Measurements from ENCODE around the gene ECPAS.
A peak's percentile ranks its signal among the peaks of the same experiment; 100 is the strongest.
"Not testable (repeated sequence)": the region's sequence is repeated elsewhere in the genome, so short reads cannot be mapped to it uniquely, and the experiment has no call there.

The ECPAS gene, protein sequence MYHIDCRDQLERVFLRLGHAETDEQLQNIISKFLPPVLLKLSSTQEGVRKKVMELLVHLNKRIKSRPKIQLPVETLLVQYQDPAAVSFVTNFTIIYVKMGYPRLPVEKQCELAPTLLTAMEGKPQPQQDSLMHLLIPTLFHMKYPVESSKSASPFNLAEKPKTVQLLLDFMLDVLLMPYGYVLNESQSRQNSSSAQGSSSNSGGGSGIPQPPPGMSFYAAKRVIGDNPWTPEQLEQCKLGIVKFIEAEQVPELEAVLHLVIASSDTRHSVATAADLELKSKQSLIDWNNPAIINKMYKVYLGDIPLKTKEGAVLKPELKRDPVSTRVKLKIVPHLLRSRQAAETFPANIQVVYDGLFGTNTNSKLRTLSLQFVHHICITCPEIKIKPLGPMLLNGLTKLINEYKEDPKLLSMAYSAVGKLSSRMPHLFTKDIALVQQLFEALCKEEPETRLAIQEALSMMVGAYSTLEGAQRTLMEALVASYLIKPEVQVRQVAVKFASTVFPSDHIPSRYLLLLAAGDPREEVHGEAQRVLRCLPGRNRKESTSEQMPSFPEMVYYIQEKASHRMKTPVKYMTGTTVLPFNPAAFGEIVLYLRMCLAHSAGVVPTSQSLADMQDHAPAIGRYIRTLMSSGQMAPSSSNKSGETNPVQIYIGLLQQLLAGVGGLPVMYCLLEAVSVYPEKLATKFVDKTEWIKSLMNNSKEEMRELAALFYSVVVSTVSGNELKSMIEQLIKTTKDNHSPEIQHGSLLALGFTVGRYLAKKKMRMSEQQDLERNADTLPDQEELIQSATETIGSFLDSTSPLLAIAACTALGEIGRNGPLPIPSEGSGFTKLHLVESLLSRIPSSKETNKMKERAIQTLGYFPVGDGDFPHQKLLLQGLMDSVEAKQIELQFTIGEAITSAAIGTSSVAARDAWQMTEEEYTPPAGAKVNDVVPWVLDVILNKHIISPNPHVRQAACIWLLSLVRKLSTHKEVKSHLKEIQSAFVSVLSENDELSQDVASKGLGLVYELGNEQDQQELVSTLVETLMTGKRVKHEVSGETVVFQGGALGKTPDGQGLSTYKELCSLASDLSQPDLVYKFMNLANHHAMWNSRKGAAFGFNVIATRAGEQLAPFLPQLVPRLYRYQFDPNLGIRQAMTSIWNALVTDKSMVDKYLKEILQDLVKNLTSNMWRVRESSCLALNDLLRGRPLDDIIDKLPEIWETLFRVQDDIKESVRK (N-terminal part only)

DNA sequence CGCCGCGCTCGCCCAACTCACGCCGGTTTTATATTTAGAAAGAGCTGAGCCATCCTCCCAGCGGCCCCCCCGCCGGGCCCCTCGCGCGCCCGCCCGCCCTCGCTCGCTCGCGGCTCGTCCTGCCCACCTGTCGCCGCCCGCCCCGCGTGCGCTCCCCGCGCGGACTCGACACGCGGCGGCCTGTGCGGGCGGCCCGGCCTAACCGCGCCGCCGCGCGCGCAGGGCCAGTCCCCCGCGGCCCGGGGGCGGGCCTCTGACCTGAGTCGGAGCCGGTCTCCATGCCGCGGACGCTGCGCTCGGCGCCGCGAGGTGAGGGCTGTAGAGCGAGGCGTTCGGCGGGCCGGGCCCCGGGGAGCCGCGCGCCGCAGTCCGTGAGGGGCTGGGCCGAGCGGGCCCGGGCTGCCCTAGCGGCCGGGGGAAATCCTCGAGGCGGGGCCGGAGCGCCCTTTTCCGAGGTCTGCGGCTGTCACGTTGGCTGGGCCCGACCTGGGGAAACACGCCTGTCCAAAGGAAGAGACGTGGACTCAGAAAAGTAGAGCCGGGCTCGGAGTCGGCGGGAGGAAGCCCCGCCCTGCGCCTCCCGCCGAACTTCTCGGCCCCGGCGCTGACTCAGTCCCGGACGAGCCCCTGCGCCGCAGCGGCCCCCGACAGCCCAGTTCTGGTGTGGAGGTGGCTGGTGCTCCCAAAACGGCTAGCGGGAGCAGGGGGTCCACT, at the start of gene ECPAS:
Gene ECPAS, minus strand, starts transcription at position 526 of the 714 bp plus-strand sequence. CDS start 11,465 bp downstream, outside the sequence.
- peak; percentile 82 for DNase-seq (ENCODE audit: low spot score)

DNA sequence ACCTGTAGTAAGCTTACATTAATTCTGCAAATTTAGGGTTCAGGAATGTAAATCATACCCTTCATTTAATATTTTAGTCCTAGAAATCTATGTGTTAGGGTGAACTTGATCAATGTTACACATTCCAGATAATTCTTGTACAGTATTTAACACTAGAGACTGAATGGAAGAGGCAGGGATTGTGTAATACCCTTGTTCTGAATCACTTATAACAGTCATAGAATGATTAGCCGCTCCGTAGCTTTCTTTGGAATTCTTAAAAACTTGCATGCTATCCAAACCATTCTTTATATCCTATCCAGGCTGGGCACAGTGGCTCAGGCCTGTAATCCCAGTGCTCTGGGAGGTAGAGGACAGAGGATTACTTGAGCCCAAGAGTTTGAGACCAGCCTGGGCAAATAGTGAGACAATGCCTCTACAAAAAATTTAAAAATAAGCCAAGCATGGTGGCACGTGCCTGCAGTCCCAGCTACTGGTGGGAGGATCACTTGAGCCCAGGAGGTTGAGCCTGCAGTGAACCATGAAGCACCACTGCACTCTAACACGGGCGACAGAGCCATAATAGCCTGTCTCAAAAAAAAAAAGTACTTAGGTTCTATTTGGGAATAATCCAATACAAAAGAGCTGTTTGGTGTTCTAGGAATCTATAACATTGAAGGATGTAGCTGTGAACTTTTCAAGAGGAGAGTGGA, 49.1 kb upstream of the ECPAS start:
- no peak for DNase-seq (ENCODE audit: low spot score)

DNA sequence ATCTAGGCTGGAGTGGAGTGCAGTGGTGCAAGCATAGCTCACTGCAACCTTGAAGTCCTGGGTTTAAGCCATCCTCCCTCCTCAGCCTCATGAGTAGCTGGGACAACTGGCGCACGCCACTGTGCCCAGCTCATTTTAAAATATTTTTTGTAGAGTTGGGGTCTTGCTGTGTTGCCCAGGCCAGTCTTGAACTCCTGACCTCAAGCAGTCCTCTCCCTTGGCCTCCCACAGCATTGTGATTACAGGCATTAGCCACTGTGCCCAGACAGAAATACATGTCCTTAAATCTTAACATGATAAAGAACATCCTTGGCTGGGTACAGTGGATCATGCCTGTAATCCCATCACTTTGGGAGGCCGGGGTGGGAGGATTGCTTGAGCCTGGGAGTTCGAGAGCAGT, 47.5 kb upstream of the ECPAS start:
- no peak for DNase-seq (ENCODE audit: low spot score)

DNA sequence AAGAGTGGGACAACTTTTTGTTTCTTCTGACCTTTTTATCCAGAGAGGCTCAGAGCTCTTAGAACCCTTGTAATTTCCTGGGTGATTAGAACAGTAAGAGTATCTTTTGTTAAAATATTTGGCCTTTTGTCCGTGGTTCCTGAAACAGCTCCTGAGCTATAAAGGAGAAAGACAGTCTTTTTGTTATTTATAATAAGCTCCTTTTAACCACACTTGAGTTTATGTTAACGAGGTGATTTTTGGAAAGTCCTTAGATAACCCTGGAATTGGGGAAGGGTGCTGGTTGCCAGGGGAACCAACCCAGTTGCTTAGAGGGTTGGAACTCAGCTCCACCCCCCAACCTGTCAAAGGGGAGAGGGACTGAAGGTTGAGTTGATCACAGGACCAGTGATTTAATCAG, 45.6 kb upstream of the ECPAS start:
- DNase-seq (ENCODE audit: low spot score): peak; percentile 52

DNA sequence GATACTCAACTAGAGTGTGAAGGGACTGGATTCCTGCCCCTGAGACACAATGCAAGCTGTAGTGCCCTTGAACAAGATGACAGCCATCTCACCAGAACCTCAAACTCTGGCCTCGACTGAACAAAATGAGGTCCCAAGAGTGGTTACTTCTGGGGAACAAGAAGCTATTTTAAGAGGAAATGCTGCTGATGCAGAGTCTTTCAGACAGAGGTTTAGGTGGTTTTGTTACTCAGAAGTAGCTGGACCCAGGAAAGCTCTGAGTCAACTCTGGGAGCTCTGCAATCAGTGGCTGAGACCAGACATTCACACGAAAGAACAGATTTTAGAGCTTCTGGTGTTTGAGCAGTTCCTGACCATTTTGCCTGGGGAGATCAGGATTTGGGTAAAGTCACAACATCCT, 43.2 kb upstream of the ECPAS start:
- DNase-seq (ENCODE audit: low spot score): no peak

DNA sequence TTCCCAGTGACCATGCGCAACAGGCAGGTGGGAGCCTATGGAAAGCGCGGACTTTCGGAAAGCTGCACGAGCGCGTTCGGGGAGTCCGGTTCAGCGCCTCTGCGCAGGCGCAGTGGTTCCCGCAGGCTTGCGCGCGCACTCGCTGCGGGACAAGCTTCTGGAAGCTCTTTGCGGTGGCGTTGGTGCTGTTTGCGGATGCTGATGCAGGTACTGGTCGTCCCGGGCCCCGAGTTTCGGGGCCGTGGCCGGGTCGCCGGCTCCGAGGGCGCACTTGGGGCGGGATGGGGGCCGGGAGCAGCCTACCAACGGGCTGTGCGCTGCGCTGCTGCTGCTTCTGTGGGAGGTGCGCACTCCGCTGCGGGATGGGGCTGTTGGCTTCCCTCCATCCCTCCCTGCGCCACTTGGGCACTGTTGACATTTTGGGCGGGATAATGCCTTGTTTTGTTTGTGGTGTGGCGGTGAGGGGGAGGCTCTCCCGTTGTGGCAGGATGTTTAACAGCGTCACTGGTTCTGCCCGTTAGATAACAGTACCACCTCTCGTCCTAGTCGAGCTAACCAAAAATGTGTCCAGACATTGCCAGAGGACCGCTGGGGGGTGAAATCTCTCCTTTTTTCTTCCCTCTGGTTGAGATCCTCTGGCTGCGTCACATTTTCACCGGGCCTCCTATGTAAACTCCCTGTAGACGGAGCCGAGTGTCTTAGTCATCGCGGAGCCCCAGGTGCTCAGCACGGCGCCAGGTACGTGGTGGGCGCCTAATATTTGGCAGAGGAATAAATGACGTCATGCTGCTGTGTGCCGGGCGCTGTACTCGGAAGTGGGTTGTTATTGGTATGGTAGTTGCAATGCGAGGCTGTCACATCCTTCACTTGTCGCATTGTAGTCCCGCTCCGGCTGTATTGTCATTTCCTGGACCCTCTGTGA, 41.1 kb upstream of the ECPAS start, which contains the start of gene ZNF483:
Gene ZNF483, plus strand, starts transcription at position 124 of the 922 bp plus-strand sequence. CDS start 2,217 bp downstream, outside the sequence.
- peak; percentile 94 for DNase-seq (ENCODE audit: low spot score)

DNA sequence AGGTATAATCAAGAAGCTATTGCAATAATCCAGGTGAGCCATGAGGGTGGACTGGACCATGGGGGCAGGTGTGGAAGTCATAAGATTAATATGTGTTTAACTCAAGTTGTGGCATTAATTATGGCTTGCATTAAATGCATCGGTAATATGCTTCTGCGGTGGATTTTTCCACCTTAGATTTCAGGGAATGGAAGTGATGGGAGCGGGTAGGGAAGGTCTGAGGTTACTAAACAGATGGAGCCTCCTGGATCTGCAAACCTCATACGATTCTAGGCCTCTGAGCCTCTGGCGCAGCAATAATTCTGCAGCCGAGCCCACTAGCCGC, 40.5 kb upstream of the ECPAS start:
- DNase-seq (ENCODE audit: low spot score): no peak

DNA sequence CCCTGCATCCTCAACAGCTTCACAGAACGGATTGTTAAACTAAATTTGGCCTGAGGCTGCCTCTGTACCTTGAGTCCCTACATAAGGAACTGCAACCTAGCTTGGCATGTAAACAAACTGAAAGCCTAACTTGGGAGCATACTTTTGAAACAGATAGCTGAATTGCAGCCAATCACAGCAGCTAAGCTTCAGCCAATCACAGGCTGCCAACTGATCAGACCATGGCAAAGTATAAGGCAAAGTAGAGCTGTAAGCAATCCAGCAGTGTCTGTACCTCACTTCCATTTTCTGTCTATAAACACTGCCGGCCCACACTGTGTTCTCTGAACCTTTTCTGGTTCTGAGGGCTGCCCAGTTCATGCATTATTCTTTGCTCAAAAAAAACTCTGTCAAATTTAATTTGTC, 31.9 kb upstream of the ECPAS start:
- DNase-seq (ENCODE audit: low spot score): no peak

DNA sequence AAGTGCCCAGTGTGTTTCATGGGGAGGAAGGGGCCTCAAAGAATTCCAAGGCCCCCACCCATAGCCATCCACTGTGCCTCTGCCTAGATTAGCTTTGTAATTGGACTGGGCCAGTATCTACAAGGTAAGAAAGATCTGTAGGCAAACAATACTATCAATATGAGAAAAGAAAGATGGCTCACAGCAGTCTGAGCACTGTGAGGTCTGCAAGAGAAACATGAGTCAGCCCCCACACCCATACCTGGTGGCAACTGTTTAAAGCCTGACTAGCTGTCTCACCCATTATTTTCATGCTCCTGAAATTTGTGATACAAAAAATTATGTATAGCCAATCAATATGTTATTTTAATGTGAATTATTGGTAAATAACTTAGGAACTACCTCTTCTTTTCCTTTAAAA, 30.8 kb upstream of the ECPAS start:
- no peak for DNase-seq (ENCODE audit: low spot score)

DNA sequence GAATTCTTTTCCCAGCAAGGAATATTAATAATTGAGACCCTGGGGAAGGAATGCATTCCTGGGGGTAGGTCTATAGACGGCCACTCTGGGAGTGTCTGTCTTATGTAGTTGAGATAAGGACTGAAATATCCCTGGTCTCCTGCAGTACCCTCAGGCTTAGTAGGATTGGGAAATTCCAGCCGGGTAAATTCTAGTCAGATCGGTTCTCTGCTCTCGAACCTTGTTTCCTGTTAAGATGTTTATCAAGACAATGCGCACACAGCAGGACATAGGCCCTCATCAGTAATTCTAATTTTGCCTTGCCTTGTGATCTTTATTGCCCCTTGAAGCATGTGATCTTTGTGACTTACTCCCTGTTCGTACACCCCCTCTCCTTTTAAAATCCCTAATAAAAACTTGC, 27.4 kb upstream of the ECPAS start:
- DNase-seq (ENCODE audit: low spot score): not testable (repeated sequence)

DNA sequence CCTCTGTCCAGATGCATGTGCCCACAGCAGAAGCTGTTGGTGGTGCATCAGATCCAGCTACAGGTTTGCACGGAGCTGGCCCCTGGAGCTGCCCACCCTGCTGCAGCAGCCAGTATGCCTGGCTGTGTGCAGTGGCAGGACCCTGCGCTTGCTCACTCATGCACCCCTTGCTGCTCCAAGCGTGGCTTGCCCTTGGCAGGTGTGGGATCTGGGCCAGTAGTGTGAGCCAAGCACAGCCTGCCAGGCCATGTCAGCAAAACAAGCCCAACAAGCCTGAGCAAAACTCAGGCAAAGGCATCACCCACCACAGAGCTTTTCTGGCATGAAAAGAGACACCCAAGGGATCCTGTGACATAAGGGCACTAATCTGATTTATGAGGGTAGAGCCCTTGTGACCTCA, 18.3 kb upstream of the ECPAS start:
- no peak for DNase-seq (ENCODE audit: low spot score)

DNA sequence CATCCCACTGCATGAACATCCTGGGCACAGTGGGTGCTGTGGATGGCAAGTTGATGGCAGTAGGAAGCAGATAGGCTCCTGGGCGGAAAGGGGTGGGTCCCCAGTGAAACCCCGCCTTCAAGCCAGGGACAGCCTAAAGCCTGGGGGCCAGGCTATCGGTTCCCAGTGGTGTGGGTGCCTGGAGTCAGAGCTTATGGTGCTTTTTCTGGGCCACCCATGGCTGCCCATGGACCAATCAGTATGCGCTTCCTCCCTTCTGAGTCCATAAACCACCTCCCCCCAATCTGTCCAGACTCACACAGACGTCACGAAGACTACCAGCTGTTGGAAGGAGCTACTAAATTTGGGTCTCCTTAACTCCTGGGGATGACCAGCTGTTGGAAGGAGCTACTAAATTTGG, 17.5 kb upstream of the ECPAS start:
- no peak for DNase-seq (ENCODE audit: low spot score)

DNA sequence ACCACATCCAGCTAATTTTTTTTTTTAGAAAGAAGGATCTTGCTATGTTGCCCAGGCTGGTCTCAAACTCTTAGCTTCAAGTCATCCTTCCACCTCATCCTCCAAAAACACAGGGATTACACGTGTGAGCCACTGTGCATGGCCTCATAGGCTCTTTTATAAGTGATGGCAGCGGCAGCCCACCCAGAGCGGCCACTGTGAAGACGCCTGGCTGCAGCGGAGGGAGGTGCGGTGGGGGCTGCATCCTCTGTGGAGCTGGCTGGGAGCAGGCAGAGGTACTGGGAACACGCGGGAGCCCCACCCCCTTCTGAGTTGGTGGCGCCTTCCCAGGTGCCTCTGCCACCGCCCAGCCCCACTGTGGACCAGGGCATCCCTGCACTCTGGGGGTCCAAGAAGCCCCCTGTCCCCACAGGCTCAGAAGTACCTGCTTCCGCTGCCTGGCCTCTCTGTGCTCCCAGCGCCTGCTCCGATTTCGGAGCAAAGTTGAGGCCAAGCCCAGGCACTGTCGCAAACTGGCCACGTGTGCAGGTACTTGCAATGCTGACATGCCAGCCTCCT, 16.9 kb upstream of the ECPAS start:
- no peak for DNase-seq (ENCODE audit: low spot score)

DNA sequence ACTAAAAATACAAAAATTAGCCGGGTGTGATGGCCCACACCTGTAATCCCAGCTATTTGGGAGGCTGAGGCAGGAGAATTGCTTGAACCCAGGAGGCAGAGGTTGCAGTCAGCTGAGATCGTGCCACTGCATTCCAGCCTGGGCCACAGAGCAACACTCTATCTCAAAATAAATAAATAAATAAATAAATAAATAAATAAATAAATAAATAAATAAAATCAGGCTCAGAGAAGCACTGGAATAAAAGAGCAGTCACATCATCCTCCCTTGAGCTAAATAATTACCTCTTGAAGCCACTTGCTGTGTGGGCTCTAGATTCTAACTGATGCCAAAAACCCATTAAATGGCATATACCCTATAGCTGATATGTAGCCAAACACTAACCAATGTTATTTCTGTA, 13.0 kb upstream of the ECPAS start:
- DNase-seq (ENCODE audit: low spot score): not testable (repeated sequence)

DNA sequence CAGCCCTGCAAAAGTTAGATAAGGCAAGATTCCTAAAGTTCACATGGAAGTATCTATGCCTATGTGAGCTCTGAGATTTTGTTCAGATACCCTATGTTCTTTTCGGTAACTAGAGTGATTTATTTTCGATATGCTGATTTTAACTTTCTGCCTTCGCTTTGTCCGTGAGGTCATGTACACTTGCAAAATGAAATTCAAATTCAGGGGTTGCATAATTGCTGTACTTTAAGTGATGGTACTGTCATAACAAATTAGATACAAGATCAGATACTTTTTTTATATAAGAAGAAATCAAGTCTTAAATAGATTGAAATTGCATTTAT, 350 bp upstream of the ECPAS start:
- DNase-seq (ENCODE audit: low spot score): no peak

DNA sequence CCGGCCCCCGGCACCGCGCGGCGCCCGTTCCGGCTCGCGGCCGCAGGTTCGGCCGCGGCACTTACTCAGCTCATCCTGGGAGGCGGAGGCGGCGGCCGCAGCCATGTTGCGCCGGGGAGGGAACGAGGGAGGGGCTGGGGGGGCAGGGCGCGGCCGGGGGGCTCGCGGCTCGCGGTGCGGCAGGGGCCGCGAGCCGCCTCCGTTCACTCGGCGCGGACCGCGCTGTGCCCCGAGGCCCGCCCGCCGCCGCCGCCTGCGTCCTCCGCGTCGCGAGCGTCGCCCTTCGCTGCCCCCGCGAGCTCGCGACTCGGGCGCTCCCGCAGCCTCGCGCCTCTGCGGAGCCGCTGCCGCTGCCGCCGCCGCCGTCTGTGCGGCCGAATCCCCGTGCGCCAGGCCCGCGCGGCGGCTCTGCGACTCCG, 735 bp downstream of the ECPAS start:
- DNase-seq (ENCODE audit: low spot score): no peak

DNA sequence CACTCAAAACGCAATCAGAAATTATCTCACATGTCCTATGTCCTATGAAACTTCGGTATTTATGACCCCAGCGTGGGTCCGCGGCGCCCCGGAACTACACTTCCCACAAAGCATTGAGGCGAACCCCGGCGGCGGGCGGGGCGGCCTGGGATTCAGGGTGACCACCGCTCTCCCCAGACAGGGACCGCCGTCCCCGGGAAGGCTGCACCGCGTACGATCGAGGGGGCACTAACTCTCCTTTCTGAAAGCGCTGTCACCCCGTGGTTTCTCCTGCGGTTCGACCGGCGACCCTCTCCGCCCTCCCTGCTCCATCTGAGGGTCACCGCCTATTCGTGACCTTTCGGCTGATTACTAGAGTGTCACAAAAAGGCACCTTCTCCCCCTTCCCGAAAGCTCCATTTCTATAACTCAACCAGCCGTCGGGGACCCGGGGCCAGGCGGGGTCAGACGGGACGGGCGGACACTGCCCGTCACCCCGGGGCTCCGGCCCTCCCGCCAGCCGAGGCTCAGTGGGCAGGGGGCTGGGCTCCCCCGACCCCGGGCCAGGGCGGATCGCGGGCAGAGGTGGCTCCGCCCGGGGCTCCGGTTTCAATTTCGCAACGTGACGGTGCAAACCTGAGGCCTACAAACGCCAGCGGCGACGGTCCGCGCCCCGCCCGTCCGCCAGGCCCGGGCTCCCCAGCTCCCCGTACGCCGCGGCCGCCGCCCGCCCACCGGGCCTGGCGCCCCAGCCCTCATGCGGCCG, 1.3 kb downstream of the ECPAS start:
- peak; percentile 89 for DNase-seq (ENCODE audit: low spot score)

DNA sequence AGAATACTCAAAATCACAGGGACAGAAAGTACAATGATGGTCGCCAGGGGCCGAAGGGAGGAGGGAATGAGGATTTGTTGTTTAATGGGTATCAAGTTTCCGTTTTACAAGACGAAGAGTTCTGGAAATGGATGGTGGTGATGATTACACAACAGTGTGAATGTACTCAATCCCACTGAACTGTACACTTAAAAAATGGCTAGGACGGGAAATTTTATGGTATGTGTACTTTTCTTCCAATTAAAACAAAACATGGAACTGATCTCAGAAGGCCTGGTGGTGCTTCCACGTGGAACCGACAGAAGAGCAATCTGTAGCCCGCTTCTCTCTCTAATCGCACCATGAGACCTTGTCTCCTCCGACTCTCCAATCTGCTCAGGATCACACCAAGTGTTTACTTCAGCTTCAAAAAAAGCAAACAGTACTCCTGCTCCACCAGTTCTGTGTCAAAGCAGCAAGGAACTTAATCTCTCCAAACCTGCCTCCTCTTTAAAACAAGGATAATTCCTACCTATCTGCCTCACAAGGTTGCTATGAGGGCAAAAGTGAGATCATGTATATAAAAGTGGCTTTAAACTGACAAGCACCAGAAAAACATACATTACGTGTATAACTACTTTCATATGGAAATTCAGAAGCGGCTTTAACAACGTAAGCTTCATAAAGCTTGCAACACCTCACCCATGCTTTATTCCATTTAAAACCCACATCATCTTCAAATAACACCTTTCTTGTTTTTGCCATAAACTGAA, 2.1 kb downstream of the ECPAS start:
- DNase-seq (ENCODE audit: low spot score): no peak

Measured in ecto neural progenitor cell (in vitro differentiated cells).